Measurements from ENCODE around the gene HINT3.
"Not testable (repeated sequence)": the region's sequence is repeated elsewhere in the genome, so short reads cannot be mapped to it uniquely, and the experiment has no call there.

HINT3 gene

DNA sequence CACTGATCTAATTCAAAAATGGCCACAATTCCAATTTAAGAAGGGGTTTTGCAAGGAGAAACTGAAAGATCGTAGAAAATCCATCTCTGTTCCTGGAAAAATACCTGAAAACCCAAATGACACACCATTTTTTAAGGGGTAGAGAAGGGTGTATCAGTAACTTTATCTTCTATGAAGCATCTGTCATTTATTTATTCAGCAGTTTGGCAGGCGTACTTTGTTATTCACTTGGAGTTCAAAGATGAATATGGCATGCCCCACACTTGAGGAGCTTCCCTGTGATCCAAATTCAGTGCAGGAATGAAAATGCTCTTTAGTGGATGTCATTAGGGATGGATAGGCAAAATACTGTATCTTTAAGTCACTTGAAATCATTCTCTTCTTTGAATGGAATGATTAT, 7.2 kb downstream of the HINT3 start:
- no peak for TF ChIP-seq CTCF (IDR thresholded peaks at IDR 0.05; ENCODE audit: low read depth, low read length)
- no peak overlapping the region for H3K4me3 ChIP-seq (ENCODE audit: low read depth, low read length)

- TF ChIP-seq CTCF (IDR thresholded peaks at IDR 0.05; ENCODE audit: low read depth, low read length) = no peak
- no peak overlapping the region for H3K4me3 ChIP-seq (ENCODE audit: low read depth, low read length)
Observed at GRCh38 chr6:125966569-125966968, 10.0 kb downstream of the HINT3 start.

DNA sequence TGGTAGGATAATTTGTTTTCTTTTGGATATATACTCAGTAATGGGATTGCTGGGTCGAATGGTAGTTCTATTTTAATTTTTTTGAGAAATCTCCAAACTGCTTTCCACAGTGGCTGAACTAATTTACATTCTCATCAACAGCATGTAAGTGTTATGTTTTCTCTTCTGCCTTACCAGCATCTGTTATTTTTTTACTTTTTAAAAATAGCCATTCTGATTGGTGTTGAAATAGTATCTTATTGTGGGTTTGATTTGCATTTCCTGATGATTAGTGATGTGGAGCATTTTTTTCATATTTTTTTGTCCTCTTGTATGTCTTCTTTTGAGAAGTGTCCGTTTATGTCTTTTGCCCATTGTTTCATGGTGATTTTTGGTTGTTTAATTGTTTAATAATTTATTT, 11.9 kb downstream of the HINT3 start:
- TF ChIP-seq CTCF (IDR thresholded peaks at IDR 0.05; ENCODE audit: low read depth, low read length) = no peak

GRCh38 chr6:125970760-125971159, 14.2 kb downstream of the HINT3 start:
- no peak overlapping the region for H3K4me3 ChIP-seq (ENCODE audit: low read depth, low read length)

More for the DNA sequence above, 11.9 kb downstream of the HINT3 start:
- no peak overlapping the region for H3K4me3 ChIP-seq (ENCODE audit: low read depth, low read length)

DNA sequence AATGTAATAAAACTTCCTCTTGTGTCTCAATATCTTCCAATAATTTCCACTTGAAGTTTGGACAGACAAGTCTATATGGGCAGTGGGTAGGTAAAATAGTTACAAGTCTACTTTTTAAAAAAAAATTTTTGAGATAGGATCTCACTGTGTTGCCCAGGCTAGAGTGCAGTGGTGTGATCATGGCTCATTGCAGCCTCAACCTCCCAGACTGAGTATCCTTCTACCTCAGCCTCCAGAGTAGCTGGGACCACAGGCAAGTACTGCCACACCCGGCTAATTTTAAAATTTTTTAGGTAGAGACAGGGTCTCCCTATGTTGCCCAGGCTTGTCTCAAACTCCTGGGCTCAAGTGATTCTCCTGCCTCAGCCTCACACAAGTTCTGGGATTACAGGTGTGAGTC, 15.9 kb downstream of the HINT3 start:
- not testable (repeated sequence) for H3K4me3 ChIP-seq (ENCODE audit: low read depth, low read length)

More at GRCh38 chr6:125970760-125971159, 14.2 kb downstream of the HINT3 start:
- no peak for TF ChIP-seq CTCF (IDR thresholded peaks at IDR 0.05; ENCODE audit: low read depth, low read length)

DNA sequence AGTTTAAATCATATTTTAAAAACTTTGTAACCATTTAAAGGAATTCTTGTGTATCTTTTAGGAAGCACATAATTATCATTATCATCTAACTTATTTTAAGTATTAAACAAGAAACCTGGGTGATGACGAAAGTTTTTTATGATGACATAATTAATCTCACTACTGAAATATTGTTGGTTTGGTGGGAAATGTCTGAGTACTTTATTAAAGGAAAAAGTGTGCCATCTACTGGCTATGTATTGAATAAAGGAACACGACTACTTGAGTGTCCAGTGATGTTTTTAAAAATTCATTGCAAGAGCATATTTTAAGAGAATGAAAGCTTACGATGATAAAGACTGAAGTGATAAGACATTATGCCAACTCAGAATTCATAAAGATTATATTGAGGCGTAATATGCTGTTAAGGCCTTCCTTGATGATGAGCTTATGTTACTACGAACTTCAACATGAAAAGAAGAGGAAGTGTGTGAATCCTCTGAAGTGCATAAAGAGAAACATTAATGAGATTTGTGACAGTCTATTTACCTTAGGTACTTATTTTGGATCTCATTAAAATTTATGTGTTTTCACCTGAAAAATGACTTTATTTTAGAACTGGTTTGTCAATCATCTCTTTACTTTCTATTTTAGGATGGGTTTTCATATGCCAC, 17.8 kb downstream of the HINT3 start:
- no peak for TF ChIP-seq CTCF (IDR thresholded peaks at IDR 0.05; ENCODE audit: low read depth, low read length)
- H3K4me3 ChIP-seq (ENCODE audit: low read depth, low read length) = no peak overlapping the region

DNA sequence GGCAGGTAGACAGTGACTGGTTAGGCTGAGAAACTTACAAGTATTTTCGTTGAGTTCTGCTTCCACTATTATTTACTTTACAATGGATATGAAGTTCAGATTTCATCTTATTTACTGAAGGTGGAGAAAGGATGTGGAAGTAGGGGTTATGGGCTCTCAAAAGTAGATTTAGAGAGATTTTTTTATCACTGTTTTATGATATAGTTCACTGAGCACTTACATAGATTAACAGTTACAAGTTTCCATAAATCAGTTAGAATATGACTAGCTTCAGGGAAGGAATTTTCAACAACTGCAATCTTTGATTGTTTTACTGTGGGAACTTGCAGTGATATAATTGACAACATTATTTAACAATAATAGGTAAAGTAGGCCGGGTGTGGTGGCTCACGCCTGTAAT, 22.5 kb downstream of the HINT3 start:
- TF ChIP-seq CTCF (IDR thresholded peaks at IDR 0.05; ENCODE audit: low read depth, low read length) = no peak
- H3K4me3 ChIP-seq (ENCODE audit: low read depth, low read length) = no peak overlapping the region

All from WI38 (cell line).